PC-3 (cell line): ENCODE results near the gene SLC43A1.

Experiments
- CTCF ChIP-seq: fragments of 300-600 bp; sonication (generic); conservative IDR thresholded peaks from 2 replicates; pipeline ENCODE4 v1.5.1; 2017; ENCODE audit warnings: antibody characterized with exemption, low read depth, mild to moderate bottlenecking, low read length
- EZH2phosphoT487 ChIP-seq: fragments of 300-600 bp; sonication (generic); IDR thresholded peaks from 2 replicates; pipeline ENCODE4 v1.6.1; 2018; ENCODE audit warnings: mild to moderate bottlenecking, antibody characterized with exemption, low read length, borderline replicate concordance

GRCh38 chr11:57463671-57464538 is 51.6 kb downstream of the SLC43A1 start:
- no peak for TF ChIP-seq CTCF
- TF ChIP-seq EZH2phosphoT487: no peak
